Anterior cingulate cortex (tissue), 58 donors: Measurements from ENCODE around the gene ACOT7.
"Not testable (repeated sequence)": the region's sequence is repeated elsewhere in the genome, so short reads cannot be mapped to it uniquely, and the experiment has no call there.

ENCODE experiments used
- DNase-seq, 58 donors: peaks; one replicate each; lab custom pipeline; 2025; lab: John Stamatoyannopoulos, UW

ACOT7 gene

GRCh38 chr1:6244401-6245049 lies 149.0 kb downstream of the ACOT7 start:
- no peak for DNase-seq

- no peak for DNase-seq
Observed at GRCh38 chr1:6243993-6244392, 149.6 kb downstream of the ACOT7 start, which contains the start of gene HES3. HES3 (plus strand) TSS chr1:6244179; CDS start chr1:6244366, 187 bp downstream.

- DNase-seq = no peak
Observed at GRCh38 chr1:6243053-6243834, 150.3 kb downstream of the ACOT7 start.

GRCh38 chr1:6241887-6242740 lies 151.5 kb downstream of the ACOT7 start:
- peak in 9 of 58 donors; percentile 10 to 47 (median 25) for DNase-seq

GRCh38 chr1:6241107-6241886 lies 152.3 kb downstream of the ACOT7 start:
- no peak for DNase-seq

- DNase-seq = no peak
Observed at GRCh38 chr1:6239950-6240768, 153.4 kb downstream of the ACOT7 start.

- no peak for DNase-seq
Observed at GRCh38 chr1:6239213-6239752, 154.3 kb downstream of the ACOT7 start.

GRCh38 chr1:6237093-6237492 lies 156.5 kb downstream of the ACOT7 start:
- DNase-seq = no peak

GRCh38 chr1:6235296-6235677 lies 158.3 kb downstream of the ACOT7 start:
- peak in 3 of 58 donors; percentile 18 to 66 (median 21) for DNase-seq

GRCh38 chr1:6234502-6235295 lies 158.9 kb downstream of the ACOT7 start:
- peak in 2 of 58 donors; percentile 12 to 15 for DNase-seq

GRCh38 chr1:6233376-6233775 lies 160.2 kb downstream of the ACOT7 start:
- DNase-seq = no peak

- DNase-seq = no peak
Observed at GRCh38 chr1:6225651-6226050, 167.9 kb downstream of the ACOT7 start.

- no peak for DNase-seq
Observed at GRCh38 chr1:6224718-6225117, 168.8 kb downstream of the ACOT7 start.

GRCh38 chr1:6223617-6224016 lies 169.9 kb downstream of the ACOT7 start:
- DNase-seq = no peak

- no peak for DNase-seq
Observed at GRCh38 chr1:6222636-6223035, 170.9 kb downstream of the ACOT7 start.

GRCh38 chr1:6221210-6221784 lies 172.3 kb downstream of the ACOT7 start:
- no peak for DNase-seq

- DNase-seq = no peak
Observed at GRCh38 chr1:6220236-6220635, 173.3 kb downstream of the ACOT7 start.

GRCh38 chr1:6219641-6220040 lies 173.9 kb downstream of the ACOT7 start:
- DNase-seq = not testable (repeated sequence)
